ENCODE results near the gene GRK5.

DNA sequence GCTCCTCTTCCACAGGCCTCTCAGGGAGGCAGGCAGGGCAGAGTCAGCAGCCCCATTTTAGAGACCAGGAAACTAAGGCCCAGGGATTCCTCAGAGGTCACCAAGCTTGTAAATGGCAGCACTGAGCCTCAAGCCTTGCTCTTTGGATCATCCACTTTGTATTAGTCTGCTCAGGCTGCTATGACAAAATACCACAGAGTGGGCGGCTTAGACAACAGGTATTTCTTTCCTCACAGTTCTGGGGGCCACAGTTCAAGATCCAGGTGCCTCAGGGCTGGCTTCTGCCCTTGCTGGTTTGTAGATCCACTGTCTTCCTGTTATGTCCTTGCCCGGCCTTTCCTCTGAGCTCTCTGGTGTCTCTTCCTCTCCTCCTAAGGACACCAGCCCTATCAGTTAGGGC, 151.2 kb downstream of the GRK5 start:
- TF ChIP-seq POLR2AphosphoS5 (IDR thresholded peaks at IDR 0.05), result no peak
- no peak for TF ChIP-seq EZH2 (IDR thresholded peaks at IDR 0.05; ENCODE audit: borderline replicate concordance, insufficient read depth, low read length, poor library complexity, severe bottlenecking)
- TF ChIP-seq, protein P1, sequence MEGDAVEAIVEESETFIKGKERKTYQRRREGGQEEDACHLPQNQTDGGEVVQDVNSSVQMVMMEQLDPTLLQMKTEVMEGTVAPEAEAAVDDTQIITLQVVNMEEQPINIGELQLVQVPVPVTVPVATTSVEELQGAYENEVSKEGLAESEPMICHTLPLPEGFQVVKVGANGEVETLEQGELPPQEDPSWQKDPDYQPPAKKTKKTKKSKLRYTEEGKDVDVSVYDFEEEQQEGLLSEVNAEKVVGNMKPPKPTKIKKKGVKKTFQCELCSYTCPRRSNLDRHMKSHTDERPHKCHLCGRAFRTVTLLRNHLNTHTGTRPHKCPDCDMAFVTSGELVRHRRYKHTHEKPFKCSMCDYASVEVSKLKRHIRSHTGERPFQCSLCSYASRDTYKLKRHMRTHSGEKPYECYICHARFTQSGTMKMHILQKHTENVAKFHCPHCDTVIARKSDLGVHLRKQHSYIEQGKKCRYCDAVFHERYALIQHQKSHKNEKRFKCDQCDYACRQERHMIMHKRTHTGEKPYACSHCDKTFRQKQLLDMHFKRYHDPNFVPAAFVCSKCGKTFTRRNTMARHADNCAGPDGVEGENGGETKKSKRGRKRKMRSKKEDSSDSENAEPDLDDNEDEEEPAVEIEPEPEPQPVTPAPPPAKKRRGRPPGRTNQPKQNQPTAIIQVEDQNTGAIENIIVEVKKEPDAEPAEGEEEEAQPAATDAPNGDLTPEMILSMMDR (IDR thresholded peaks at IDR 0.05; ENCODE audit: poor library complexity, severe bottlenecking), result no peak
